ENCODE measurements around the gene GNAT1. TPM values are rescaled to one million over a fixed set of nuclear protein-coding genes. Genes with fewer than 3 reads are reported as not detected.

GNAT1 gene
- total RNA-seq (not detected), polyA plus RNA-seq (ENCODE audit: insufficient read length in 2 of 2) (under 1 TPM; 0.29 to 0.72 TPM)
- long read RNA-seq, donor 1, result 0 reads
- long read RNA-seq, donor 2, result 0 reads
- long read RNA-seq, donor 3, result 0 reads
- long read RNA-seq, donor 4, result 0 reads

DNA sequence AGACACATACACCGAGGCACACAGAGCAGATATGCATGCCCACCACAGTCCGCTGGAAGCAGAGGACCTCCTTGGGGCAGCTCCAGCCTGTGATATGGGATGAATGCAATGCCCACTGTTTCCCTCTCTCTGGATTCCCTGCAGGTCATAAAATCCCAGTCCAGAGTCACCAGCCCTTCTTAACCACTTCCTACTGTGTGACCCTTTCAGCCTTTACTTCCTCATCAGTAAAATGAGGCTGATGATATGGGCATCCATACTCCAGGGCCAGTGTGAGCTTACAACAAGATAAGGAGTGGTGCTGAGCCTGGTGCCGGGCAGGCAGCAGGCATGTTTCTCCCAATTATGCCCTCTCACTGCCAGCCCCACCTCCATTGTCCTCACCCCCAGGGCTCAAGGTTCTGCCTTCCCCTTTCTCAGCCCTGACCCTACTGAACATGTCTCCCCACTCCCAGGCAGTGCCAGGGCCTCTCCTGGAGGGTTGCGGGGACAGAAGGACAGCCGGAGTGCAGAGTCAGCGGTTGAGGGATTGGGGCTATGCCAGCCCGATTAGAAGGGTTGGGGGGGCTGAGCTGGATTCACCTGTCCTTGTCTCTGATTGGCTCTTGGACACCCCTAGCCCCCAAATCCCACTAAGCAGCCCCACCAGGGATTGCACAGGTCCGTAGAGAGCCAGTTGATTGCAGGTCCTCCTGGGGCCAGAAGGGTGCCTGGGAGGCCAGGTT, at the start of gene GNAT1:
GNAT1 (plus strand) TSS at position 675 of the 725 bp plus-strand sequence. CDS start 116 bp downstream, outside the sequence.
- H3K27me3 ChIP-seq (ENCODE audit: control insufficient read depth, insufficient read depth, low read length), result peaks cover 25% of the 10 kb centered on the region

DNA sequence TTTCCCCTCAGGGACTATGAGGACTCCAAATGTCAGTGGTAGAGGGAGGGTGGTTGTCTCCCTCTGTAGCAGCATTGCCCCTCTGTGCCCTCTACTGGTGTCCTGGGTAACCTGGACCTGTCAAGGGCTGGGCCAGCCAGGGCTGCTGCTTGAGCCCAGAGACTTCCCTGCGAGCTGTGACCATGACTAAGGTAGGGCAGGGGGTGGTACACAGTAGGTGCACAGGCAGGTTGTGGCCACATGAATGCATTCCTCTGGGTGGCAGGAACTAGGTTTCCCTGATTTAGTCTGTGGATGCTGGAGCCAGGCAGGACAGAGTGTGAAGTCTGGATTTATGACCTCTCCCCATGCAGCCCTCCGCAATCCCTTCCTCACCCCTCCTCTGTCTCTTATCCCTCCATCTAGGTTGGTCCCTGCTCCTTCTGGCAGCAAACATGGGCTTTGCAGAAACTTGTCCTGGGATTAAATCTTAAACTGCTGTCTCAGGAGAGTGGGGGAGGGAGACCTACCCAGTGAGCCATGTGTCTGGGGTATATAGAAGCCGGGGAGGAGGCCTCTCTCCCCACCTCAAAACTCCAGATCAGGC, 45.0 kb upstream of the GNAT1 start:
- no peaks in the 10 kb centered on the region for H3K36me3 ChIP-seq (ENCODE audit: control insufficient read depth, insufficient read depth, low read length)
- no peak overlapping the region for H3K27ac ChIP-seq (ENCODE audit: low read depth, low read length)
- DNase-seq (ENCODE audit: low read depth in 4 of 6, low spot score in 6 of 6), result no peak
- 80% methylated on average over 1 of the region's 3 CpGs for WGBS (ENCODE audit: insufficient coverage)
- H3K4me3 ChIP-seq (ENCODE audit: low read depth, low read length), result no peak overlapping the region
- no peaks in the 10 kb centered on the region for H3K9me3 ChIP-seq (ENCODE audit: control insufficient read depth, insufficient read depth, low read length)
- peaks cover 16% of the 10 kb centered on the region for H3K4me1 ChIP-seq (ENCODE audit: control insufficient read depth, insufficient read depth, low read length)
- H3K27me3 ChIP-seq (ENCODE audit: control insufficient read depth, insufficient read depth, low read length), result no peaks in the 10 kb centered on the region

More for the DNA sequence above, at the start of gene GNAT1:
- Histone ChIP-seq H3K4me3 (ENCODE audit: low read depth, low read length) (no peak within 1 kb of the TSS), H3K36me3 (ENCODE audit: control insufficient read depth, insufficient read depth, low read length) (peaks cover 16% of the 10 kb centered on the region), H3K27ac (ENCODE audit: low read depth, low read length) (no peak within 1 kb of the TSS), H3K4me1 (ENCODE audit: control insufficient read depth, insufficient read depth, low read length) (peaks cover 38% of the 10 kb centered on the region), H3K9me3 (ENCODE audit: control insufficient read depth, insufficient read depth, low read length) (no peaks in the 10 kb centered on the region)
- DNase-seq (ENCODE audit: low read depth in 4 of 6, low spot score in 6 of 6), result no peak
- WGBS (ENCODE audit: insufficient coverage), result 88% methylated on average over 7 of the region's 8 CpGs

DNA sequence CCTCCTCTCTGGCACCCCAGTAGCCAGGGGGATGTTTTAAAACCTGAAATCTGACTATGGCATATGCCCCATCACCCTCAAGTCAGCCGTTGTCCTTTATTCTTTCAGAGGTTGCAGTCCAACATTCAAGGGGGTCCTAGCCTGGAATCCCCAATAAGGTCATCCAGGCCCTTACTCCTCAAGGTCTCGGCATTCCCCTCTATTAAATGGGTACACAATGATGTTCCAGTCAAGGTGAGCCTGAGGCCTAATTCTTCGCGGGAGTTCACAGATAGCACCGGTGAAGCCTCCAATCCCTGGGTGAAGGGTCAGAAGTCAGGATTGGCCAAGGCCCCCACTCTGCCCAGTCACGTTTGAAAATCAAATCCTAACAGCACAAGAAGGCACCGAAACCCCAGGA, 44.4 kb upstream of the GNAT1 start:
- no peak for DNase-seq (ENCODE audit: low read depth in 4 of 6, low spot score in 6 of 6)
- H3K4me3 ChIP-seq (ENCODE audit: low read depth, low read length), result no peak overlapping the region
- peaks cover 20% of the 10 kb centered on the region for H3K4me1 ChIP-seq (ENCODE audit: control insufficient read depth, insufficient read depth, low read length)
- no peaks in the 10 kb centered on the region for H3K27me3 ChIP-seq (ENCODE audit: control insufficient read depth, insufficient read depth, low read length)
- H3K27ac ChIP-seq (ENCODE audit: low read depth, low read length), result no peak overlapping the region
- no peaks in the 10 kb centered on the region for H3K36me3 ChIP-seq (ENCODE audit: control insufficient read depth, insufficient read depth, low read length)
- 89% methylated on average over 6 of the region's 7 CpGs for WGBS (ENCODE audit: insufficient coverage)
- H3K9me3 ChIP-seq (ENCODE audit: control insufficient read depth, insufficient read depth, low read length), result no peaks in the 10 kb centered on the region

DNA sequence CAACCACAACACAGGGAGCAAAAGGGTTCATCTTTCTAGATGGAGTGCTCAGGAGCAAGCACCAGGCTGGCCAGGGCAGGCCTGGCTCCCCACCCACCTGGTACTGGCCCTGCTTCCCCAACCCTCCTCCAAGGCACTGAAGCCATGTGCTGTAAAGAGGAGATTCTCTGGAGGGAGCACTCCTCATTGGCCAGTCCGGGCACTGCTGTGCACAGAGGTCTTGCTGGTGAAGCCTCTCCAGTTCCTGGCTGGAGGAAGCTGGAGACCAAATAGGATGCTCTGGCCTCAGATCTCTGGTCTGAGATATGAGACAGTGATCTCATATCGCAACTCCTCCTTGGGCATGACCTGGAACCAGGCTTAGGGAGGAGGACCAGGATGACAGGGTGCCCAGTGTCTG, 44.0 kb upstream of the GNAT1 start:
- H3K9me3 ChIP-seq (ENCODE audit: control insufficient read depth, insufficient read depth, low read length), result no peaks in the 10 kb centered on the region
- H3K36me3 ChIP-seq (ENCODE audit: control insufficient read depth, insufficient read depth, low read length), result no peaks in the 10 kb centered on the region
- H3K27me3 ChIP-seq (ENCODE audit: control insufficient read depth, insufficient read depth, low read length), result no peaks in the 10 kb centered on the region
- no peak overlapping the region for H3K4me3 ChIP-seq (ENCODE audit: low read depth, low read length)
- 93% methylated on average over 2 of the region's 2 CpGs for WGBS (ENCODE audit: insufficient coverage)
- peaks cover 20% of the 10 kb centered on the region for H3K4me1 ChIP-seq (ENCODE audit: control insufficient read depth, insufficient read depth, low read length)
- H3K27ac ChIP-seq (ENCODE audit: low read depth, low read length), result no peak overlapping the region
- no peak for DNase-seq (ENCODE audit: low read depth in 4 of 6, low spot score in 6 of 6)

DNA sequence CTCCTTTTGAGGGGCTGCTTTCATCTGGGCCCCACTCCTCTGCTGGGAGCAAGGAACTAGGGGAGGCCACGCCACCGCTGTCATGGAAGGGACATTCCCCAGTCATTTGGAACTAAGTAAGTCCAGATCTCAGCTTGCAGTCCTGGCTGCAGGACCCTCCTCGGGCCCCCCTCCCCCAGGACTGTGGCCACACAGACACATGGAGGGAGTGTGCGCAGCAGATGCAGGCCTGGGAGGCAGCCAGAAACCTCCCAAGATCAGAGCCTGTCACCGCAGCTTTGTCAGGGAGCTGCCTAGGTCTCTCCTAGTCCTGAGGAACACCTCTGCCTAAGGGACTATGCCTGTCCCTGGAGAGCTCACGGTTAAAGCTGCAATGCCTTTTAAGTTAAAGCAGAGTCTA, 43.5 kb upstream of the GNAT1 start:
- WGBS (ENCODE audit: insufficient coverage), result 57% methylated on average over 6 of the region's 6 CpGs
- DNase-seq (ENCODE audit: low read depth in 4 of 6, low spot score in 6 of 6), result peak in 1 of 6 donors; percentile 64

DNA sequence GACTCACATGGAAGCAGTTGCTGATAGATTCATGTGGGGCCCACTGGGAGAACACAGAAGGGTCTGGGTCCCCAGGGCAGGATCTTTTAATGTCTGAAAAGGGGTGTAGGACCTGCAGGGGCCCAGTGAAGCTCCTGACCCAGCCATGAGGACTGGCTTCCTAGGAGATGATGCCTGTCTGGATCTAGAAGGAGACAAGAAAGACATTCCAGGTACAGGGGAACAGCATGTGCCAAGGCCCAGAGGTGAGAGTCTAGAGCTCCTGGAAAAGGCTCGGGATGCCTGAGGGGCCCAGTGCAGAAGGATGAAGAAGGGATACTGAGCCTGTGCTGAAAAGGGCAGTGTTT, 41.0 kb upstream of the GNAT1 start:
- Histone ChIP-seq H3K4me3 (ENCODE audit: low read depth, low read length) (no peak overlapping the region), H3K27me3 (ENCODE audit: control insufficient read depth, insufficient read depth, low read length) (peaks cover 4% of the 10 kb centered on the region), H3K36me3 (ENCODE audit: control insufficient read depth, insufficient read depth, low read length) (no peaks in the 10 kb centered on the region), H3K4me1 (ENCODE audit: control insufficient read depth, insufficient read depth, low read length) (peaks cover 27% of the 10 kb centered on the region), H3K27ac (ENCODE audit: low read depth, low read length) (no peak overlapping the region), H3K9me3 (ENCODE audit: control insufficient read depth, insufficient read depth, low read length) (no peaks in the 10 kb centered on the region)
- WGBS (ENCODE audit: insufficient coverage), result 53% methylated on average over 1 of the region's 1 CpG
- DNase-seq (ENCODE audit: low read depth in 4 of 6, low spot score in 6 of 6), result no peak

More for the DNA sequence above, 43.5 kb upstream of the GNAT1 start:
- no peaks in the 10 kb centered on the region for H3K9me3 ChIP-seq (ENCODE audit: control insufficient read depth, insufficient read depth, low read length)
- no peaks in the 10 kb centered on the region for H3K36me3 ChIP-seq (ENCODE audit: control insufficient read depth, insufficient read depth, low read length)
- H3K4me3 ChIP-seq (ENCODE audit: low read depth, low read length), result no peak overlapping the region
- H3K27ac ChIP-seq (ENCODE audit: low read depth, low read length), result no peak overlapping the region
- H3K4me1 ChIP-seq (ENCODE audit: control insufficient read depth, insufficient read depth, low read length), result peaks cover 20% of the 10 kb centered on the region
- no peaks in the 10 kb centered on the region for H3K27me3 ChIP-seq (ENCODE audit: control insufficient read depth, insufficient read depth, low read length)

DNA sequence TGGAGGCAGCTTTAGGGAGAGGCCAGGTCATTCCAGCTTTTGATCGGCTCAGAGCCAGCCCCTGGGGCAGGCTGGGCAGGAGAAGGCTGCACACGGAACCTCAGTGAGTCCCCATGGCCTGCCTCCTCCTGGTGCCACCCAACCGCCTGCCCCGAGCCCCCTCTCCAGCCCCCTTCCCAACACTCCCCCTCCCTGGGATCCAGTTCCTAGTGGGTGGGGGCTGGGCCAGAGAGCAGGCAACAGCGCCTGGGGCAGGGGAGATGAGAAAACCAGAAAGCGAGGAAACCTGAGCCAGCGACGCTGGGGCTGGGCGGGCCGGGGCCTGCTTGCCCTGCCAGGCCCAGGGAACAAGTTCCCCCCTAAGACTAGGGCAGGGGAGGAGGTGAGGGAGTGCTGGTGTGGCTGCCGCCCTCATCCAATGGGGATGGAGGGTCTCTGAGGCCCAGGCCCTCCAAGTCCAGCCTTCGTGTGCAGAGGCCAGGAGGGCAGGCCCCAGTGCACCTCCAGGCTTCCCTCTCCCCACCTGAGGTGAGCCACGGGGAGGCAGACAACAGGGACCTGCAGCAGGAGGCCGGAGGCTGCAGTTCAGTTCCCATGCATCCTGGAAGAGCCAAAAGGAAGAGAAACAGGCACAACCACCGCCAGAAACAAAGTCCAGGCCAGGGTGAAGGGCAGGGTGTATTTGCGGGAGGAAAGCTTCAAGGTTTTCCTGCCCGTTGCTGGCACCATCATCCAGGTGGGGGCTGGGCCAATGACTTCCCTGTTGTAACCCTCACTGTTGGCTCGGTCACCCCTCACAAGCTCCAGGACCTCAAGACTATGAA, 40.3 kb upstream of the GNAT1 start:
- Histone ChIP-seq H3K4me3 (ENCODE audit: low read depth, low read length) (no peak overlapping the region), H3K9me3 (ENCODE audit: control insufficient read depth, insufficient read depth, low read length) (no peaks in the 10 kb centered on the region), H3K36me3 (ENCODE audit: control insufficient read depth, insufficient read depth, low read length) (no peaks in the 10 kb centered on the region), H3K27ac (ENCODE audit: low read depth, low read length) (no peak overlapping the region), H3K4me1 (ENCODE audit: control insufficient read depth, insufficient read depth, low read length) (peaks cover 34% of the 10 kb centered on the region), H3K27me3 (ENCODE audit: control insufficient read depth, insufficient read depth, low read length) (peaks cover 11% of the 10 kb centered on the region)
- WGBS (ENCODE audit: insufficient coverage), result 51% methylated on average over 12 of the region's 18 CpGs
- no peak for DNase-seq (ENCODE audit: low read depth in 4 of 6, low spot score in 6 of 6)

DNA sequence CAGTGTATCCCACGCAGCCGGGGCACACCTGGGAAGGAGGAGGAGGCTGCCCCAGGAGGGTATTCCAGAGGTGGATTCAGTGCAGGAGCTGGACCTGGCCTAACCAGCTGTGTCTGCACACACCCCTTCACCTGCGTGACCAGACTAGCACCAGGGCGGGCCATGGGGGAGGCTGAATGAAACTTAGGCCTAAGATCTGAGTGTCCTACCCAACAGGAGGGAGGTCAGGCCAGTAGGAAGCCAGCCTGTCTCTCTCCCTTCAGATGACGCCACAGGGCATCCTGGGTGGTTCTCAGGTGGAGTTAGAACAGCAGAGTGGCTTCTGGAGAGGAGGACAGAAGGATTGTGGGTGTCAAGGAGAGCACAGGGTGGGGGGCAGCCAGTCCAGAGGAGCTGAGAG, 39.7 kb upstream of the GNAT1 start:
- Histone ChIP-seq H3K27ac (ENCODE audit: low read depth, low read length) (no peak overlapping the region), H3K4me1 (ENCODE audit: control insufficient read depth, insufficient read depth, low read length) (peaks cover 40% of the 10 kb centered on the region), H3K9me3 (ENCODE audit: control insufficient read depth, insufficient read depth, low read length) (no peaks in the 10 kb centered on the region), H3K36me3 (ENCODE audit: control insufficient read depth, insufficient read depth, low read length) (no peaks in the 10 kb centered on the region), H3K4me3 (ENCODE audit: low read depth, low read length) (no peak overlapping the region), H3K27me3 (ENCODE audit: control insufficient read depth, insufficient read depth, low read length) (peaks cover 18% of the 10 kb centered on the region)
- WGBS (ENCODE audit: insufficient coverage), result 98% methylated on average over 4 of the region's 5 CpGs
- no peak for DNase-seq (ENCODE audit: low read depth in 4 of 6, low spot score in 6 of 6)

DNA sequence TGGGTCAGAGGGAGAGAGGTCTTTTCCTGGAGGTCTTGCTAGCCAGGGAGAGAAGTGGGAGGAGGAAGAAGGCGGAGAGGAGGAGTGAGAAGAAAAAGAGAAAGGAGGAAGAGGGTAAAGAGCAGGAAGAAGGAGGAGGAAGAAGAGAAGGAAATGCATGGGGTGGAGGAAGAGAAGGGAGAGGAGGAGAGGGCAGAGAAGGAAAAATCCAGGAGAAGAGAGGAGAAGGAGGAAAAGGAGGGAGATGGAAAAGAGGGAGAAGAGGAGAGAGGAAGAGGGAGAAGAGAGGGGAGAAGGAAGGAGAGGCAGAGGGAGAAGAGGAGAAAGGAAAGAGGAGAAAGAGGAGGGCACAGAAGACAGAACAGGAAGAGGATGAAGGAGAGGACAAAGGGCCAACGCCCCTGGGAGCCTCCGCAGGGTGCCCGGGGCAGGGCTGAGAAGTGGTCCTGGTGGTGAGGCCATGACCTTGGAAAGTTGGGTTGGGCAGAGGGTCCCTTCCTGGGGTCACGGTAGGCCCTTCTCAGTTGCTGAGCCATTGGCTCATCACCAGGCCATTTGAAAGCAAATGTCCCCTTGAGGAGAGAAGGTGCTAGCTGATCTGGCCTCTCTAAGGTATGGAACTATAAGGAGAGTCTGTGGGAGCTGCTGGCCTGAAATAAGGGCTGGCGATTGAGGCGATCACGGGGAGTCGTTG, 37.5 kb upstream of the GNAT1 start:
- peaks cover 54% of the 10 kb centered on the region for H3K4me1 ChIP-seq (ENCODE audit: control insufficient read depth, insufficient read depth, low read length)
- 50% methylated on average over 9 of the region's 9 CpGs for WGBS (ENCODE audit: insufficient coverage)

More for the DNA sequence above, 37.5 kb upstream of the GNAT1 start:
- Histone ChIP-seq H3K27me3 (ENCODE audit: control insufficient read depth, insufficient read depth, low read length) (peaks cover 24% of the 10 kb centered on the region), H3K4me3 (ENCODE audit: low read depth, low read length) (no peak overlapping the region), H3K9me3 (ENCODE audit: control insufficient read depth, insufficient read depth, low read length) (no peaks in the 10 kb centered on the region), H3K27ac (ENCODE audit: low read depth, low read length) (no peak overlapping the region), H3K36me3 (ENCODE audit: control insufficient read depth, insufficient read depth, low read length) (no peaks in the 10 kb centered on the region)
- no peak for DNase-seq (ENCODE audit: low read depth in 4 of 6, low spot score in 6 of 6)
